ENCODE measurements around the gene C9orf78. TPM values are rescaled to one million over a fixed set of nuclear protein-coding genes. Genes with fewer than 3 reads are reported as not detected.
A peak's percentile ranks its signal among the peaks of the same experiment; 100 is the strongest.

Gene C9orf78
- total RNA-seq, 1 experiment from 2014 or later: 59.3 TPM

DNA sequence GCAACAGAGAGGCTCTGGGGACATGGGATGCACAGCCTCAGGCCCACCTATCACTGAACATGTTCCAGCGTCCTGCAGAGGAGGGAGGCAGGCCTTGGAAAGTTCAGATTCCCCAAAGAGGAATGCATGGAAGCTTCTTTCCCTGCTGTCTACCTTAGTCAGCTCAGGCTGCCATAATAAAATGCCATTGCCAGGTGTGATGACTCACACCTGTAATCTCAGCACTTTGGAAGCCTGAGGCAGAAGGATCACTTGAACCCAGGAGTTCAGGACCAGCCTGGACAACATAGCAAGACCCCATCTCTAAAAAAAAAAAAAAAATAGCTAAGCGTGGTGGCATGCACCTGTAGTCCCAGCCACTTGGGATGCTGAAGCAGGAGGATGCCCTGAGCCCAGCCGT, 56.6 kb downstream of the C9orf78 start:
- DNase-seq (ENCODE audit: low read depth in 1 of 2, low spot score in 2 of 2): no peak
- Histone ChIP-seq H3K9me3 (replicated peaks) (no peaks in the 10 kb centered on the region), H3K4me1 (replicated peaks) (peaks cover 32% of the 10 kb centered on the region), H3K4me3 (no peak overlapping the region), H3K36me3 (no peaks in the 10 kb centered on the region), H3K27ac (no peak overlapping the region), H3K27me3 (replicated peaks) (no peaks in the 10 kb centered on the region)

- peaks cover 36% of the 10 kb centered on the region for H3K4me1 ChIP-seq (replicated peaks)
- H3K27ac ChIP-seq: peak overlapping the region; percentile 78
- no peaks in the 10 kb centered on the region for H3K27me3 ChIP-seq (replicated peaks)
- no peak for DNase-seq (ENCODE audit: low read depth in 1 of 2, low spot score in 2 of 2)
- no peak overlapping the region for H3K4me3 ChIP-seq
- no peaks in the 10 kb centered on the region for H3K9me3 ChIP-seq (replicated peaks)
- H3K36me3 ChIP-seq: no peaks in the 10 kb centered on the region
These were observed 57.3 kb downstream of the C9orf78 start for GRCh38 chr9:129777769-129778130.

Other genes with a start within 250 kb of the C9orf78 start
- gene C9orf50, start 214.2 kb downstream of the C9orf78 start, total RNA-seq (2014; rRNA removed; shearing (Covaris generic)): not detected in 2 replicates
- gene NTMT1, start 209.1 kb downstream of the C9orf78 start, total RNA-seq (2014; rRNA removed; shearing (Covaris generic)): 30.8 and 35.9 TPM in 2 replicates
- 14.5 and 14.9 TPM in 2 replicates for gene ASB6, start 193.1 kb downstream of the C9orf78 start, total RNA-seq (2014; rRNA removed; shearing (Covaris generic))
- gene PRRX2, start 169.6 kb downstream of the C9orf78 start, total RNA-seq (2014; rRNA removed; shearing (Covaris generic)): 9.8 and 14.0 TPM in 2 replicates
- 2.4 and 5.4 TPM in 2 replicates for gene PTGES, start 82.2 kb downstream of the C9orf78 start, total RNA-seq (2014; rRNA removed; shearing (Covaris generic))
- 24.9 and 38.3 TPM in 2 replicates for gene TOR1B, start 32.1 kb downstream of the C9orf78 start, total RNA-seq (2014; rRNA removed; shearing (Covaris generic))
- 29.4 and 42.8 TPM in 2 replicates for gene TOR1A, start 11.1 kb downstream of the C9orf78 start, total RNA-seq (2014; rRNA removed; shearing (Covaris generic))
- gene USP20, start 183 bp upstream of the C9orf78 start, total RNA-seq (2014; rRNA removed; shearing (Covaris generic)): 2.1 and 3.4 TPM in 2 replicates
- 24.3 and 27.4 TPM in 2 replicates for gene FNBP1, start 207.9 kb upstream of the C9orf78 start, total RNA-seq (2014; rRNA removed; shearing (Covaris generic))
- gene GPR107, start 218.6 kb upstream of the C9orf78 start, total RNA-seq (2014; rRNA removed; shearing (Covaris generic)): 16.1 and 25.5 TPM in 2 replicates

Measured in SJSA1 (cell line).